ENCODE results near the gene AGAP1. TPM values are rescaled to one million over a fixed set of nuclear protein-coding genes. Genes with fewer than 3 reads are reported as not detected.

Gene AGAP1
- total and polyA plus RNA-seq, 2 donors (not counting 3 experiments of a cell fraction or from before 2014, with no cell fraction given) = 10.2 to 20.9 TPM

DNA sequence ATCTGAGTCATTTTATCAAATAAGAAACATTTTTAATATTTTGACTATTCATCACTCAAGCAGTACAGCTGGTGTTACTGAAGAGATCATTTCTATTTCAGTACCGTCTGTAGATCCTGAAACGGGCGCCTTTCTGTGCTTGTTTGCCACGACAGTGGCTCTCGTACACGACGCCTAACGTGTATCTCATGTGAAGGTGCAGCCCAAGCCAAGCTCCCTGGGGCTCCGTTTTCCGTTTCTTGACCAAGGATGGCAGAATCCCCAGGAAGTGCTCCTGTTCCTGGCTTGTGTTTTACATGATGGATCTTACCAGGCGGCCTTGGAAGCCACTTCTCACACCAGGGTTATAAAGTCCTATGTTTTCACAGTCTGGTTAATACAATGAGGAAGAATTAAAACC lies 353.7 kb downstream of the AGAP1 start:
- CTCF ChIA-PET = interaction anchor here (1.2 kb wide), 1 partner anchor 102 kb away, joined by 3 read pairs; no protein-coding TSS in a partner anchor
- H3K27ac ChIP-seq (ENCODE audit: insufficient read depth, low read depth, low read length) = no peak overlapping the region
- no peaks in the 10 kb centered on the region for H3K9me1 ChIP-seq (replicated peaks; ENCODE audit: control insufficient read depth, extremely low read depth, insufficient read depth, low read length)
- TF ChIP-seq, protein P1, sequence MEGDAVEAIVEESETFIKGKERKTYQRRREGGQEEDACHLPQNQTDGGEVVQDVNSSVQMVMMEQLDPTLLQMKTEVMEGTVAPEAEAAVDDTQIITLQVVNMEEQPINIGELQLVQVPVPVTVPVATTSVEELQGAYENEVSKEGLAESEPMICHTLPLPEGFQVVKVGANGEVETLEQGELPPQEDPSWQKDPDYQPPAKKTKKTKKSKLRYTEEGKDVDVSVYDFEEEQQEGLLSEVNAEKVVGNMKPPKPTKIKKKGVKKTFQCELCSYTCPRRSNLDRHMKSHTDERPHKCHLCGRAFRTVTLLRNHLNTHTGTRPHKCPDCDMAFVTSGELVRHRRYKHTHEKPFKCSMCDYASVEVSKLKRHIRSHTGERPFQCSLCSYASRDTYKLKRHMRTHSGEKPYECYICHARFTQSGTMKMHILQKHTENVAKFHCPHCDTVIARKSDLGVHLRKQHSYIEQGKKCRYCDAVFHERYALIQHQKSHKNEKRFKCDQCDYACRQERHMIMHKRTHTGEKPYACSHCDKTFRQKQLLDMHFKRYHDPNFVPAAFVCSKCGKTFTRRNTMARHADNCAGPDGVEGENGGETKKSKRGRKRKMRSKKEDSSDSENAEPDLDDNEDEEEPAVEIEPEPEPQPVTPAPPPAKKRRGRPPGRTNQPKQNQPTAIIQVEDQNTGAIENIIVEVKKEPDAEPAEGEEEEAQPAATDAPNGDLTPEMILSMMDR (IDR thresholded peaks at IDR 0.05; ENCODE audit: extremely low read depth in 1 of 2, insufficient read depth in 1 of 2, low read depth in 1 of 2, low read length in 2 of 2) = no peak
- TF ChIP-seq FOS (IDR thresholded peaks at IDR 0.05; ENCODE audit: borderline replicate concordance, insufficient read depth, low read length) (no peak), GATA2 (IDR thresholded peaks at IDR 0.05; ENCODE audit: insufficient read depth, insufficient read length, low read depth, low read length) (no peak), MYC (IDR thresholded peaks at IDR 0.05; ENCODE audit: low read depth, low read length) (no peak), POLR2A (IDR thresholded peaks at IDR 0.05; ENCODE audit: low read depth, low read length) (no peak), JUN (IDR thresholded peaks at IDR 0.05; ENCODE audit: borderline replicate concordance, insufficient read depth, insufficient read length, low read depth) (no peak), EZH2 (IDR thresholded peaks at IDR 0.05; ENCODE audit: borderline replicate concordance, low read depth, low read length, severe bottlenecking) (no peak)
- TF ChIP-seq, protein P2, sequence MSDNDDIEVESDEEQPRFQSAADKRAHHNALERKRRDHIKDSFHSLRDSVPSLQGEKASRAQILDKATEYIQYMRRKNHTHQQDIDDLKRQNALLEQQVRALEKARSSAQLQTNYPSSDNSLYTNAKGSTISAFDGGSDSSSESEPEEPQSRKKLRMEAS (IDR thresholded peaks at IDR 0.05; ENCODE audit: insufficient read depth, insufficient read length) = no peak
- H3K9ac ChIP-seq (replicated peaks; ENCODE audit: extremely low read depth, insufficient read depth, low read length) = no peak overlapping the region
- intact Hi-C loops (cut with micrococcal nuclease) (no loop called here), dilution Hi-C loops (cut with MboI; ENCODE audit: extremely low pct_ligation_motif_present, low sequenced_read_pairs) (no loop called here)
- H3K79me2 ChIP-seq (ENCODE audit: control insufficient read depth, insufficient read depth, low read length) = no peaks in the 10 kb centered on the region
- no peaks in the 10 kb centered on the region for H3K36me3 ChIP-seq (ENCODE audit: control insufficient read depth in 2 of 2, extremely low read depth in 1 of 2, insufficient read depth in 2 of 2, low read length in 2 of 2)
- no peaks in the 10 kb centered on the region for H3K4me1 ChIP-seq (ENCODE audit: control insufficient read depth, extremely low read depth, insufficient read depth, low read length)
- no TSS peak for BruUV-seq (replicated peaks)
- no peaks in the 10 kb centered on the region for H4K20me1 ChIP-seq (replicated peaks; ENCODE audit: control insufficient read depth, extremely low read depth, insufficient read depth, low read length)
- no peak overlapping the region for H2AFZ ChIP-seq (ENCODE audit: low read depth, low read length)
- DNase-seq (ENCODE audit: low read depth, low spot score) (no peak), FAIRE-seq (no peak)
- POLR2A ChIA-PET = no interaction called here
- no peak overlapping the region for H3K4me2 ChIP-seq (ENCODE audit: insufficient read depth, low read length)
- no peak overlapping the region for H3K4me3 ChIP-seq (replicated peaks in 1 of 3; ENCODE audit: insufficient read depth in 1 of 3, low read depth in 1 of 3, low read length in 3 of 3)
- H3K27me3 ChIP-seq (ENCODE audit: control insufficient read depth in 2 of 2, insufficient read depth in 2 of 2, low read length in 2 of 2) = no peaks in the 10 kb centered on the region
- no peaks in the 10 kb centered on the region for H3K9me3 ChIP-seq (replicated peaks; ENCODE audit: control insufficient read depth, insufficient read depth, low read length)

All from endothelial cell of umbilical vein (primary cell).